Hematopoietic multipotent progenitor cell treated with erythropoietin and hydrocortisone succinate and interleukin-3 and kit ligand, for 15 days (in vitro differentiated cells): ENCODE results near the gene NECAP2.
A peak's percentile ranks its signal among the peaks of the same experiment; 100 is the strongest.

ENCODE experiments used
- DNase-seq: peaks from one replicate; pipeline ENCODE4 v3.0.0-alpha.2; 2015; ENCODE audit warnings: low spot score

NECAP2 gene, protein sequence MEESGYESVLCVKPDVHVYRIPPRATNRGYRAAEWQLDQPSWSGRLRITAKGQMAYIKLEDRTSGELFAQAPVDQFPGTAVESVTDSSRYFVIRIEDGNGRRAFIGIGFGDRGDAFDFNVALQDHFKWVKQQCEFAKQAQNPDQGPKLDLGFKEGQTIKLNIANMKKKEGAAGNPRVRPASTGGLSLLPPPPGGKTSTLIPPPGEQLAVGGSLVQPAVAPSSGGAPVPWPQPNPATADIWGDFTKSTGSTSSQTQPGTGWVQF

DNA sequence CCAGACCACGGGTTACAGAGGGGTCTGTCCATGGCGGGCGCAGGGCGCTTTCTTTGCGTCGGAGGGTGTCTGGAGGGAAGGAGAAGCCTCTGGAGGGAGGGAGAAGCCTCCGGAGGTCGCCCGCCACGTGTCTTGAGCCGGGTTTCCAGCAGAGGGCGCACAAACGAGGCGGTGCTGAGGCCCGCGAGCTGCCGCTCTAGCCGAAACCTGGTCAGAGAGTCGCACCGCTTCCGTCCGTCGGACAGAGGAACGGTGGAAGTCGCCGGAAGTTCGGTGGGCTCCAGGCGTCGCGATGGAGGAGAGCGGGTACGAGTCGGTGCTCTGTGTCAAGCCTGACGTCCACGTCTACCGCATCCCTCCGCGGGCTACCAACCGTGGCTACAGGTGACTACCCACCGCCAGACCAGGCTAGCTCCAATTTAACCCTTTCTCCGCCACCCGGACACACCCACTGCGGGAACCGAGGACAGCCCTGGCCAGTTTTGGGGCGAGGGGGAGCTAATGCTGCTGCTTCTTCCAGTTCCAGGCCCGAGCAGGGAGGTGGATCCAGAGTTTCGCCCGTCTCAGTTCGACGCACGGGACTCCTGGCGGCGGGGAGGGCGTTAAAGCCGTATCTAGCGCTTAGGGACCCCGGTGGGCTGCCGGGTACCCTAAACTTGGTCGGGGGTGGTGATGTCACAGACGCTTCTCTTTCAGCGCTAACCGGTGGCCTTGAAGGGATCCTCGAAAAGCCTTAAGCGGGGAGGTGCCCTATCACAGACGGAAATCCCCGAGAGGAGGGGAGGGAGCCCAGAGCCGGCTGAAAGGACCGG is at the start of gene NECAP2:
Gene NECAP2 (plus strand): TSS at position 255 of the 812 bp plus-strand sequence. CDS start 38 bp downstream, at position 293.
- DNase-seq, result peak; percentile 92

DNA sequence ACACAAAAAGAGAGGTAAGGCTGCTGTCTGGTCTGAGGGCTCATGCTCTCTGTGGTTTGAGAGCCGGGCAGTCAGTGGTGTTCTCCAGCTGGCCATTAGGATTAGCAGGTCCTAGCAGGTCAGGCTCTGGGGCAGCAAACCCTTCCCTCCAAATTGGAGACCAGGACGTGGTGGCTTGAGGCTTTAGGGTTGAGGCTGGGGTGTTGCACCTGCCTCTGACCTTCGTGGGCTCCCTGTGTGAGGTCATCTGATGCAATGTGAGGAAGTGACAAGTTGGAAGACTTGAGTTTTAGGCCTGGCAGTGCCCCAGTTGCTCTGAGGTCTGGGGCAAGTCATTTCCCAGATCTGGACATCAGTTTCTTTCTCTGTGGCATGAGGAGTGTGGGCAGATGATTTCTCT is 49.1 kb upstream of the NECAP2 start:
- no peak for DNase-seq

DNA sequence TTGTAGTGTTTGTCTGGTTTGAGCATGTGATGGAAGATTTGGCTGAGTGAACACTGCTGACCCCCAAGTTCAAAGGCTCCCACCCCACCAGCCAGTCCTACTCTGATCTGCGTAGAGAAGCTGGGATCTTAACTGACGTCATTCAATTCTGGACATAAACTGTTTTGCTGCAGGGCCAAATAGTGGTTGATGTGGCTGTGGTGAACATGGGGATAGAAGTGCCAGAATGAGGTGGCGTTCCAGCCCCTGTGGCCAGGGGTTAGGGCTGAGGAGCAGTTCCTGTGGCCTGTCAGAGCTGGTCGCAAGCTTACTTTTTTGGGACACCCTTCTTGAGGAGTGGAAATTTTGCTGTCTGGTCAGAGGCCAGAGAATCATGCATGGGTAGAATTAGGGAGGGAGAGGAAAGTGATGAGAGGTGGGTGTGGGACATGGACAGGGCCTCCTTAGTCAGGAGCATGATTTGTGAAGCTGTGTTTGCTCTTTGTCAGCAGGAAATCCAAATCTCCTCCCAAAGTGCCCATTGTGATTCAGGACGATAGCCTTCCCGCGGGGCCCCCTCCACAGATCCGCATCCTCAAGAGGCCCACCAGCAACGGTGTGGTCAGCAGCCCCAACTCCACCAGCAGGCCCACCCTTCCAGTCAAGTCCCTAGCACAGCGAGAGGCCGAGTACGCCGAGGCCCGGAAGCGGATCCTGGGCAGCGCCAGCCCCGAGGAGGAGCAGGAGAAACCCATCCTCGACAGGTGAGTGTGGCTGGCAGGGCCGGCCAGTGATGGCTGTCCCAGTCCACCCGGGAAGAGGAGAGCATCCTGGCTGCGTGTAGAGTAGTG is 47.6 kb upstream of the NECAP2 start:
- no peak for DNase-seq

DNA sequence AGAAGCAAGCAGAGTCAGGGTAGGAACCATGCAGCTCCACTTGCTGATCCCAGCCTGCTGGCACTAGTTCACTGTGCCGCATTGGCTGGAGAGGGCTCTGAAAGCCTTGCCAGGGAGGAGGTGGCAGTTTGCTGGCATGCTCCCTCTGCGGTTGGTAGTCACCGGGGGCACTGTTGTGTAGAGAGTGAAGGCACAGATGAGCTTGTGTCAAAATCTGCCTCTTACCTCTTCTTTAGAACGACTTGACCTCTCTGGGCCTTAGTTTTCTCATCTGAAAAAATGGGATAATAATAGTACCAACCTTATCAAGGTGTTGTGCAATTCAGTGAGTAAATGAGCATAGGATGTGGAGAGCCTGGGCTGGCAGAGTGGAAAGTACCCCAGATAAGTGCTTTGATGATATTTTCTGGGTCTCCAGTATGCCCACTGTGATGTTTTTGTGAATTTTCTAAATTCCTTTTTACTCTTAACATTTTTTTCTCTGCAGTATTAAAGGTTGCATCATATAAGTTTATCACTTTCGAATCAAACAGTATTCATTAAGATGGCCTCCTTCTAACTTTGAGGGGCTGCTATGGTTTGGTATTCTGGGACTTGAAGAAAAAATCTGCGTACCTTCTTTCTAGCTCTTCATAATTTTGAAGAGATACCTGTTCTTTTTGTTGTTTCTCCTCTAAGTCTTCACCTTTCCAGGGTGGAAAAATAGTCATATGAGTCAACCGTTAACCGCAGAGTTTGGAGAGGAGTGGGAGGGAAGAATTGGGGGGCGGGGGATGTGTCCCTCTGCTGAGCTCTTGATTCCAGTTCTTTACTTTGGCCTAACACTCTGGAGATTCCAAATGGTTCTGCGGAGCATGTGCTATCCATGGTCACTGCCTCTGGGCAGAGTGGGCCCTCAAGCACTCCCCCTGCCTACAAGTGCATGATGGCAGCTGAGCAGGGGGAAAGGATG is 46.7 kb upstream of the NECAP2 start:
- DNase-seq, result no peak

DNA sequence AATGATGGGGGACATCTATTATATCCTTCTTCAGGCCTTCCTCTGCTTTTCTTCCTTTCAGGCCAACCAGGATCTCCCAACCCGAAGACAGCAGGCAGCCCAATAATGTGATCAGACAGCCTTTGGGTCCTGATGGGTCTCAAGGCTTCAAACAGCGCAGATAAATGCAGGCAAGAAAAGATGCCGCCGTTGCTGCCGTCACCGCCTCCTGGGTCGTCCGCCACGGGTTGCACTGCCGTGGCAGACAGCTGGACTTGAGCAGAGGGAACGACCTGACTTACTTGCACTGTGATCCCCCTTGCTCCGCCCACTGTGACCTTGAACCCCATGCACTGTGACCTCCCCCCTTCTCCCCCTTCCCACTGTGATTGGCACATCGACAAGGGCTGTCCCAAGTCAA is 45.5 kb upstream of the NECAP2 start:
- DNase-seq, result no peak

DNA sequence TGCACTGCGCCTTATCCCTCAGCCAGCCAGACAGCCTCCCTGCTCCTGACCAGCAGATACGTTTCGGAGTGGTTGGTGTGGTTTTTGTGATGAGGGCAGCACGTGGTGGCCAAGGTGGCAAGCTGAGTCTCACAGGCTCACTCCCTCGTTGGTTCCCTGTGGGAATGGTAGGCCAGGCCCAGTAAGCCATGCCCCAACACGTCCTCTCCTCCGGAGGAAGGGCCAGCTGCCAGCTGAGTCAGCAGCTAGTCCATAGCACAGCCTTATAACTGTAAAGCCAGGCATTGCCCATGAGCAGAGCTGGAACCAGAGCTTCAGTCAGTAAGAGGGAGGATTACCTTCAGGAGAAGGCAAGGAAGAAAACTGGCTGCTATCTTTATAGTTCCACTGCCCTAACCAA is 43.9 kb upstream of the NECAP2 start:
- DNase-seq, result no peak

DNA sequence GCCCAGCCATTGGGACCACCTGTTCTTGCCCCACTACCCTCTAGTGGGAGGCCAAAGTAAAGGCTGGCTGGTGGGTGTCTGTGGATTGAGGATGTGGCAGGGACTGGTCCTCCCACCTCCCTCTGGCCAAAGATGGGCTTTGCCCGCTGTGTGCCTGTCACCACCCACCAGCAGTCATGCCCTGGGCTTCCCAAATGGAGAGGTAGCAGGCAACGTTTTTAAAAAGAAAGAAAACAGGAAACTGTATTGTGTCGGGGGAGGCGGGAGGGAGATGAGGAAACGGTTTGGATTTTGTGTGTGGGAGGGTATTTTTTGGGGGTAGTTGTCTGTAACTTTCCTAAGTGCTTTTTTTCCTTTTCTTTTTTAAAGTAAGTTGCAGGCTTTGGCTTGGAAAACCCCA is 43.4 kb upstream of the NECAP2 start:
- DNase-seq, result no peak

DNA sequence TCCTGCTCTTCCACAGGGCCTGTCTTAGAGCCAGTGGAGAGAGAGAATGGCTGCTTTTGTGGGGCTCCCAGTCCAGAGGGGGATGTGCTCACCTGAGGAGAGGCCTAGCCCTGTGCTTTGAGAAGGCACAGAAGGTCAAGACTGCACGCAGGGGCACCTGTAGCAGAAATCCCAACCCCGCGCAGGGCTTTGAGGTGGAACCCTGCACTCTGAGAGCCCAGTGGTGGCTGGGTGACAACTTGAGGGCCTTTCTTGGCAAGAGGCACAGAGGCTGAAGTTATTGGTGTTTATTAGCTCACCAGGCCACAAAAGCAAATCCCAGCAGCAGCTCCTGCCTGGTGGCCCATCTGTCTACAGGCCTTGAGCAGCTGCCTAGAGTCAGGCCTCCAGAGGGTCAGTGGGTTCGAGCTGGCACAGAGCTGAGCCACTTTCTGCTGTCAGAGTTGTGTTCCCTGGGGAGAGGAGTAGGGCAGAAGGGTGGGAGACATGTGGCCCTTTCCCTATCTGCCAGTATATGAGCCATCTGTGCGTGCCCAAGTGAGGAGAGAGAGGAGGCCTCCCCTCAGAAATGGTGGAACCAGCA is 42.1 kb upstream of the NECAP2 start:
- no peak for DNase-seq

DNA sequence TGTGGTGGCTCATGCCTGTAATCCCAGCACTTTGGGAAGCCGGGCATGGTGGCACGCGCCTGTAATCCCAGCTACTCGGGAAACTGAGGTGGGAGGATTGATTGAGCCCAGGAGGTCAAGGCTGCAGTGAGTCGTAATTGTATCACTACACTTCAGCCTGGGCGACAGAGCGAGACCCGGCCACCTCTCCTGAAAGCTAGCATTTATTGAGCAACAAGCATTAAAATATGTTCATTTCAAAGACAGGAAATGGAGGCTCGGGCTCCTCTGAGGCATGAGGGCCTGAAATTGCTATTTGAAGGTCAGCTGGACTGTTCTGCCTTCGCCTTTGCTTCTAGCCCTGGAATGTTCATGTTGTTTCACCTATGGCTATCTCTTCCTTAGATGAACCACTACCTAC is 37.8 kb upstream of the NECAP2 start:
- no peak for DNase-seq

DNA sequence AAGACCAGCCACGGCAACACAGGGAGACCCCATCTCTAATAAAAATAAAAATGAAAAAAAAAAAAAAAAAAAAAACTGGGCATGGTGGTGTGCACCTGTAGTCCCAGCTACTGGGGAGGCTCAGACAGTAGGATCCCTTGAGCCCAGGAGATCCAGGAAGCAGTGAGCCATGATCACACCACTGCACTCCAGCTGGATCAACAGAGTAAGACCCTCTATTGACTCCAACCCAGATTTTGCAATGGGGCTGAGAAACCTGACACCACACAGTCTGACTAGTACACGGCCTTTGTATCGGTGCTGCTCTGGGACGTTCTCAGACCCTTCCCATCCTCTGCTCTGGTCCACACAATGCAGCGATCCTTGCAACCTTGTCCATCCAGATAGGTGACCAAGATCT is 35.1 kb upstream of the NECAP2 start:
- DNase-seq, result no peak

DNA sequence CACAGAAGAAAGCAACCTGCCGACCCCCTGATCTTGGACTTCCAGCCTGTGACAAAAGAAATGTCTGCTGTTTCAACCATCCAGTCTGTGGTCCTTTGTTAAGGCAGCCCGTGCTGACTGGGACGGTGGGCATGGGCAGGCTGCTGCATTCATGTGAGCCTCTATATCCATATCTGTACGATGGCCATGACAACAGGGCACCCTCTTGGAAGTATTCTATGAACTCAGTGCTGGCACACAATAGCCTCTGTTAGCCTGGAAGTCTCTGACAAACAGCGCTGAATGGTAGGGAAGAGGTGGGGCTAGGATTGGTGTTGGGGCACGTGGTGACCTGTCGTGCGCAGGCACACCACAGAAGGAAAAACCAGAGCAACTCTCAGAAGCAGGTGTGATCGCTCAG is 33.7 kb upstream of the NECAP2 start:
- no peak for DNase-seq

DNA sequence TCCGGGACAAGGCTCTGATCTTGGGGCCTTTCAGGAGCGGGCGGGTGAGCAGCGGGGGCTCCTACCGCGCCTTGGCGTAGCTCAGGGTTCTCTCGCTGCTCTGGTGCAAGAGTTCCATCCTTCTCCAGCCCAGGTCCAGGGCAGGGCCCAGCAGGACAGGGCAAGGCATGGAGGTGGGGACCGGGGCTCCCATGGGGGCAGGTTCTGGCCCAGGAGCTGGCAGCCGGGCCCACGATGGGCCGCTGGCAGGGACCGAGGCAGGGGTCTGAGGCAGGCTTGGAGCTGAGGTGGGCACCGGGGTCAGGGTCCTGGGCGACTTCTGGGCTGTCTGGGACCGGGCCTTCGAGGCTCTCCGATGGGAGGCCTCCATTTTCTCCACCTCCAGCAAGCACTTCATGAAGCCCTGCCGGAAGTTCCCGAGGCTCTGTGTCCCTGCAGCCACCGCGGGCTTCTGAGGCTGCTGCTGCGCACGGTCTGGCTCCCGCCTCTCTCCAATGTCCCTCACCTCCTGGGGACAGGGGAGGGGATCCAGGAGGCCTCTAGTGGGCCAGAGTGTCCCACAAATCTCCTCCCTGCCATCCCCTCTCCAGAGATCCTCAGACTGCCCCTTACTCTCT is 30.9 kb upstream of the NECAP2 start:
- no peak for DNase-seq

DNA sequence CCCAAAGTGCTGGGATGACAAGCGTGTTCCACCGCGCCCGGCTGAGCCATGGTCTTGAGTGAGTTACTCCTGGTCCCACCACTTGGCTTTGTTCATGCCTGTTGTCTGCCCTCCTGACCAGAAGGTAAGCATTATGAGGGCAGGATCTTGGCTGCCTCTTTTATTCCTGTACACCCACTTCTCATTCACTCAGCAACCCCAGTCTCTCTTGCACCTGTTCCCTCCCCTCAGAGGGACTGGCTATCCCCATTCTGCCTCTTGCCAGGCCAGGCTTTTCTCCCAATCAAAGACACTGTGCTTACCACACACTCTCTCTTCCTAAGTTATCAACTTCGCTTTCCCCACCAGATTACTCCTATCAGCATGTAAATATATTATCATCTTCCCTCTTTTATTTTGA is 29.7 kb upstream of the NECAP2 start:
- DNase-seq, result no peak

DNA sequence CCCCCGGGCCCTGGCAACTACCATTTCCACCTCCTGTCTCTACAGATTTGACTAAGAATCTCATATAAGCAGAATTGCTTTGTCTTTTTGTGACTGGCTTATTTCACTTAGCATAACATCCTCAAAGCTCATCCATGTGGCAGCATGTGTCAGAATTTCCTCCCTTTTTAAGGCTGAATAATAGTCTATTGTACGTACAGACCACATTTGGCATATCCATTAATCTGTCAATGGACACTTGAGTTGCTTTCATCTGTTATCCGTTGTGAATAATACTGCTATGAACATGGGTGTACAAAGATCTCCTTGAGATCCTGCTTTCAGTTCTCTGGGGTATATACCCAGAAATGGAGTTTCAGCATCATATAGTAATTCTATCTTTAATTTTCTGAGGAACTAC is 27.3 kb upstream of the NECAP2 start:
- DNase-seq, result no peak

DNA sequence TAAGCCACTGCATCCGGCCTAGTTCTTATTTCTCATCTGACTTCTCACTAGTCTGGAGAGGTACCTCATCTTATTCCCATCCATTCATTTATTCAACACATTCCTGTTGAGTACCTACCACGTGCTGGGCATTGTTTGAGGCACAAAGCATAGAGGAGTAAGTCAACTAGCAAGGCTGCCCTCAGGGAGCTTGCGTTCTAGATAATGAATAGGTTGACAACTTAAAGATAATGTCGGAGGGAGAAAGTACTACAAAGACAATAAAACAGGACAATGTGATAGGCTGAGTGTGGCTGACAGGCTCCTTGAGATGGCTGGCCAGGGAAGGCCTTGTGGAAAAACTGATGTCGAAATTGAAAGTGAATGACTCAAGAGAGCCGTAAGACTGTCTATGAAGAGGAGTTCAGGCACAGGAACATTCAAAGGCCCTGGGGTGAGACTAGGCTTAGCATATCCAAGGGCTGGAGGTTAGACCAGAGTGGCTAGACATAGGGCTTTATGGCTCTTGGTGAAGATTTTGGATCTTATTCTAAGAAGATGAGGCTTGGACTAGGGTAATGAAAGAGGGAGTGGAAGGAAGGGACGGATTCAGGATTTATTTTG is 21.6 kb upstream of the NECAP2 start:
- no peak for DNase-seq

DNA sequence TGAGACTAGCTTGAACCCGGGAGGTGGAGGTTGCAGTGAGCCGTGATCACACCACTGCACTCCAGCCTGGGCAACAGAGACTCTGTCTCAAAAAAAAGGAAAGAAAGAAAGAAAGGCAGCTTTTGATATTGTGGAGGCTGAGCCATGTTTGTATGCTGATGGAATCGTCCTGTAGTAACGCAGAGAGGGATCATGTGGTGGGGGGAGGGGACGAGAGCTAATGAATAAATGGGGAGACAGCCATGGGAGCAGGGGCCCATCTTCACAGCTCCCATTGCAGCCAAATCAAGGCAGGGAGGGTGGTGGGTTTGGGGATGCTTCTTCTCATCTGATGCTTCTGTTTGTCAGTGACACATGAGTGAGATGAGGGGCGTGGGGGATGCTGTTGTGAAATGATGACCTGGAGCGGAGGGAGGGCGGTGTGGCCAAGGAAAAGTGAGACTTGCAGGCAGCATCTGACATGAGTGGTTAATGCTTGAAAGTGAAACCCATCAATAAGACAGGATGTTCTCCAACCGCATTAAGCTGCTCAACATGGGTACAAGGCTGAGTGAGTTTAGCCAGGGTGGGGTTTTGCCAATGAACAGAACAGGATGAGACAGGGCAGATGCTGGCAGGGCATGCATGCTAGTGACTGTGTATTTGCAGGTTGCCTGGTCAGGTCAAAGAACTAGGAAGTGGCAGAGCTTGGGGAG is 20.0 kb upstream of the NECAP2 start:
- no peak for DNase-seq

DNA sequence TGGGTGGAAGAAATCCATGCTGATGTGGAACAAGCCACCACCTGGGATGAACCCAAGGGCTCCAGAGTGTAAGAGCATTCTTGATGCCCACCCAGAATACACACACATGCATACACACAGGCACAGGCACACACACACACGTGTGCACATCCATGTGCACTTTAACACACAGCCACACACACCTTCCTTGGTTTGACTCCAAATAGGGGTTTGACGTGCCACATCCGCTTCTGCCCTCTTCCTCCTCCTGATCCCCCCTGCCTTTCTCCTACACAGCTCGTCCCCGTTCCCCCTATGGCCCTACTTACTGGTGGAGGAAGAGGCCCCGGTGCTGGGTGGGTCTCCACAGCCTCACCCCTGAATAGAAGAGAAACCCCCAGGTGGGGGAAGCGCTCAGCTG is 19.3 kb upstream of the NECAP2 start:
- no peak for DNase-seq

DNA sequence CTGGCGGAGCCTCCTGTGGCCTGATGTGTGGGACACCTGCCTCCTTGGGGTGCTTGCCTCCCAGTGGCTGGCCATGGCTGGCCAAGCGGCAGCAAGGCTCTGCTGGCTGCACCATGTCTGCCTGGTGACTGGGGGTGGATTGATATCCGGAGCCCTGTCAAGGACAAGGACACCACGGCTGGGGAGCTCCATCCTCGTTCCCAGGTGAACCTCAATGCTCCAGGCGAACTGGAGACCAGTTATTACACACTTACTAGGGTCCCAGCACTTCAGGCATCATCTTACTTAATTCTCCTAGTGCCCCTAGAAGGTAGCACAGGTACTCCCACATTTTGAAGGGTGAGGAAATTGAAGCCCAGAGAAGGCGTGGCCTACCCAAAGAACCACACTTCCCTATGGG is 18.5 kb upstream of the NECAP2 start:
- DNase-seq, result no peak

DNA sequence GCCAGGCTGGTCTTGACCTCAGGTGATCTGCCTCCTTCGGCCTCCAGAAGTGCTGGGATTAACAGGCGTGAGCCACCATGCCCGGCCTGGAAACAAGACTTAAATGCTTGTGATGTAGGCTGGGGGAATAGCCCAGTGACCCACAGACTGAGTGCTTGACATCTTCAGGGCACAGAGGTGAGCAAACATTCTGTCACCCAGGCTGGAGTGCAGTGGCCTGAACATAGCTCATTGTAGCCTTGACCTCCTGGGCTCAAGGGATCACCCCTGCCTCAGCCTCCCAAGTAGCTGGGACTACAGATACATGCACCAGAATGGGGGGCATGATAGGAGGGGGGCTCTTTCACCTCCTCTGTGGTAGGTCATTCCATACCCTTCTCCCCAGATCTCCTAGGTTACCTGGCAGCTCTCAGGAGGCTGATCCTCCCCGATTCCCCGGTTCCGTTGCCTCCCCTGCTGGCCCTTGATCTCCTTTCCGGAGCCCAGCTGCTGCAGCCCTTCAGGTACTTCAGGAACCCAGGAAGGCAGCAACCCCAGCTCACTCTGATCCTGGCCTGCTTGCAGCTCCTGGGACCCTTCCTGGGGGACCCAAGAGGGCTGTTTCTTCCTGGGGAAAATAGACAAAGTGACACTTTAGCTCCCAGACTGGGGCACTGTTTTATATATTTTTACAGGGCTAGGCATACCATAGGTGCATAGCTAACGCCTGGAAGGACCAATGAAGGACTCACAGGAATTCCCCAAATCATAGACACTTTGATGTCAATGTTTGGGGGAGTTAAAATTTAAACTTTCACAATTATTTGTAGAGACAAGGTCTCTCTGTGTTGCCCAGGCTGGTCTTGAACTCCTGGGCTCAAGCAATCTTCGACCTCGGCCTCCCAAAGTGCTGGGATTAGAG is 15.1 kb upstream of the NECAP2 start:
- no peak for DNase-seq
